DOHH2 (cell line): Measurements from ENCODE around the gene MARCHF10.

Source experiments
- H3F3A ChIP-seq: fragments of 200-600 bp; sonication (generic), shearing (Covaris generic); 2 replicates; pipeline ENCODE4 v1.6.0; 2016; ENCODE audit warnings: antibody characterized with exemption, mild to moderate bottlenecking; ENCODE audit not compliant: control insufficient read depth, insufficient read depth
- H3K27ac ChIP-seq: fragments of 200-600 bp; sonication (generic); 2 replicates; pipeline ENCODE4 v1.5.1; 2014; ENCODE audit warnings: low read depth, mild to moderate bottlenecking, low read length, moderate library complexity
- H3K27me3 ChIP-seq: fragments of 200-600 bp; sonication (generic); 2 replicates; pipeline ENCODE4 v1.6.1; 2014; ENCODE audit warnings: mild to moderate bottlenecking, low read length, mixed read lengths; ENCODE audit not compliant: control insufficient read depth
- H3K36me3 ChIP-seq: fragments of 200-600 bp; sonication (generic); 2 replicates; pipeline ENCODE4 v1.6.1; 2014; ENCODE audit warnings: mild to moderate bottlenecking, low read length, moderate library complexity, mixed read lengths; ENCODE audit not compliant: control insufficient read depth
- H3K4me1 ChIP-seq: fragments of 200-600 bp; sonication (generic); 2 replicates; pipeline ENCODE4 v1.6.1; 2014; ENCODE audit warnings: mild to moderate bottlenecking, low read length, mixed read lengths; ENCODE audit not compliant: control insufficient read depth
- H3K4me2 ChIP-seq: fragments of 200-600 bp; sonication (generic); 2 replicates; pipeline ENCODE4 v1.6.0; 2014; ENCODE audit warnings: mild to moderate bottlenecking, low read length, moderate library complexity
- H3K4me3 ChIP-seq: fragments of 200-600 bp; sonication (generic); 2 replicates; pipeline ENCODE4 v1.5.1; 2014; ENCODE audit warnings: mild to moderate bottlenecking, low read length, mixed read lengths
- H3K79me2 ChIP-seq: fragments of 200-600 bp; sonication (generic); 2 replicates; pipeline ENCODE4 v1.6.1; 2014; ENCODE audit warnings: mild to moderate bottlenecking, low read length, mixed read lengths; ENCODE audit not compliant: control insufficient read depth
- H3K9me2 ChIP-seq: fragments of 200-600 bp; sonication (generic); replicated peaks from 2 replicates; pipeline ENCODE4 v1.6.1; 2014; ENCODE audit warnings: mild to moderate bottlenecking, low read length, mixed read lengths; ENCODE audit not compliant: control insufficient read depth
- H3K9me3 ChIP-seq: fragments of 200-600 bp; sonication (generic); 2 replicates; pipeline ENCODE4 v1.6.1; 2014; ENCODE audit warnings: antibody characterized with exemption, low read length, mixed read lengths; ENCODE audit not compliant: control insufficient read depth, insufficient read depth
- H4K20me1 ChIP-seq: fragments of 200-600 bp; sonication (generic); 2 replicates; pipeline ENCODE4 v1.6.0; 2014; ENCODE audit warnings: low read depth, mild to moderate bottlenecking, antibody characterized with exemption, low read length, moderate library complexity; ENCODE audit not compliant: control insufficient read depth, insufficient read depth
- CTCF ChIP-seq: fragments of 200-600 bp; sonication (generic); IDR thresholded peaks from one replicate; pipeline ENCODE4 v1.5.1; 2014; ENCODE audit warnings: antibody characterized with exemption, mild to moderate bottlenecking, low read depth, low read length; ENCODE audit not compliant: poor library complexity, severe bottlenecking
- EZH2phosphoT487 ChIP-seq: fragments of 200-600 bp; sonication (generic); IDR thresholded peaks from 2 replicates; pipeline ENCODE4 v1.6.1; 2017; ENCODE audit warnings: borderline replicate concordance, mild to moderate bottlenecking, antibody characterized with exemption, low read length, moderate library complexity, mixed read lengths

Gene MARCHF10

GRCh38 chr17:62655656-62656055 is 152.5 kb downstream of the MARCHF10 start:
- no peaks in the 10 kb centered on the region for H3F3A ChIP-seq
- no peaks in the 10 kb centered on the region for H3K9me2 ChIP-seq
- H3K27me3 ChIP-seq: peaks cover 33% of the 10 kb centered on the region
- no peak overlapping the region for H3K4me2 ChIP-seq
- peaks cover 22% of the 10 kb centered on the region for H3K4me1 ChIP-seq
- no peaks in the 10 kb centered on the region for H3K9me3 ChIP-seq
- no peak overlapping the region for H3K4me3 ChIP-seq
- H3K27ac ChIP-seq: no peak overlapping the region
- H4K20me1 ChIP-seq: no peaks in the 10 kb centered on the region
- no peaks in the 10 kb centered on the region for H3K36me3 ChIP-seq
- no peaks in the 10 kb centered on the region for H3K79me2 ChIP-seq
- TF ChIP-seq CTCF (no peak), EZH2phosphoT487 (no peak)

GRCh38 chr17:62653826-62654761 is 154.0 kb downstream of the MARCHF10 start:
- Histone ChIP-seq H3K27ac (no peak overlapping the region), H3K9me3 (no peaks in the 10 kb centered on the region), H3K4me3 (peak overlapping the region; percentile 75; the same call in 1 of the 2 replicates), H3K4me2 (peak overlapping the region; percentile 94), H4K20me1 (no peaks in the 10 kb centered on the region), H3K27me3 (peaks cover 27% of the 10 kb centered on the region), H3K79me2 (no peaks in the 10 kb centered on the region), H3K4me1 (peaks cover 22% of the 10 kb centered on the region), H3K9me2 (no peaks in the 10 kb centered on the region), H3K36me3 (no peaks in the 10 kb centered on the region), H3F3A (no peaks in the 10 kb centered on the region)
- TF ChIP-seq EZH2phosphoT487 (no peak), CTCF (no peak)

GRCh38 chr17:62653002-62653825 is 154.9 kb downstream of the MARCHF10 start:
- Histone ChIP-seq H4K20me1 (no peaks in the 10 kb centered on the region), H3K4me2 (peak overlapping the region; percentile 94), H3K79me2 (no peaks in the 10 kb centered on the region), H3F3A (no peaks in the 10 kb centered on the region), H3K4me1 (peaks cover 22% of the 10 kb centered on the region), H3K36me3 (no peaks in the 10 kb centered on the region), H3K9me3 (no peaks in the 10 kb centered on the region), H3K27ac (no peak overlapping the region), H3K9me2 (no peaks in the 10 kb centered on the region), H3K27me3 (peaks cover 33% of the 10 kb centered on the region), H3K4me3 (peak overlapping the region; percentile 75)
- TF ChIP-seq CTCF: no peak
- no peak for TF ChIP-seq EZH2phosphoT487
